Measurements from ENCODE around the gene DAB1. TPM values are rescaled to one million over a fixed set of nuclear protein-coding genes. Genes with fewer than 3 reads are reported as not detected.

Gene DAB1
- total RNA-seq, 1 donor from 2014 or later, result not detected

GRCh38 chr1:57393058-57393584 is 30.7 kb downstream of the DAB1 start:
- Mint-ChIP-seq H3K36me3 (ENCODE audit: low read depth) (no peaks in the 10 kb centered on the region), H3K27me3 (ENCODE audit: low read depth) (peaks cover 20% of the 10 kb centered on the region), H3K9me3 (ENCODE audit: low read depth) (no peaks in the 10 kb centered on the region), H3K4me1 (ENCODE audit: low read depth) (no peaks in the 10 kb centered on the region), H3K27ac (ENCODE audit: unreplicated experiment) (no peak overlapping the region), H3K4me3 (ENCODE audit: unreplicated experiment) (no peak overlapping the region)
- DNase-seq (ENCODE audit: low spot score), result no peak
- no peak for TF ChIP-seq CTCF (IDR thresholded peaks at IDR 0.05)

- Mint-ChIP-seq H3K9me3 (ENCODE audit: low read depth) (no peaks in the 10 kb centered on the region), H3K4me1 (ENCODE audit: low read depth) (no peaks in the 10 kb centered on the region), H3K27me3 (ENCODE audit: low read depth) (peaks cover 18% of the 10 kb centered on the region), H3K27ac (ENCODE audit: unreplicated experiment) (no peak overlapping the region), H3K36me3 (ENCODE audit: low read depth) (no peaks in the 10 kb centered on the region), H3K4me3 (ENCODE audit: unreplicated experiment) (no peak overlapping the region)
- no peak for TF ChIP-seq CTCF (IDR thresholded peaks at IDR 0.05)
- DNase-seq (ENCODE audit: low spot score), result no peak
Observed at GRCh38 chr1:57385336-57385735, 38.5 kb downstream of the DAB1 start.

- TF ChIP-seq CTCF (IDR thresholded peaks at IDR 0.05), result no peak
- no peak for DNase-seq (ENCODE audit: low spot score)
- Mint-ChIP-seq H3K4me3 (ENCODE audit: unreplicated experiment) (no peak overlapping the region), H3K9me3 (ENCODE audit: low read depth) (no peaks in the 10 kb centered on the region), H3K27ac (ENCODE audit: unreplicated experiment) (no peak overlapping the region), H3K4me1 (ENCODE audit: low read depth) (no peaks in the 10 kb centered on the region), H3K27me3 (ENCODE audit: low read depth) (peaks cover 18% of the 10 kb centered on the region), H3K36me3 (ENCODE audit: low read depth) (no peaks in the 10 kb centered on the region)
Observed at GRCh38 chr1:57384901-57385300, 39.0 kb downstream of the DAB1 start.

- H3K36me3 Mint-ChIP-seq (ENCODE audit: low read depth), result no peaks in the 10 kb centered on the region
- peaks cover 20% of the 10 kb centered on the region for H3K27me3 Mint-ChIP-seq (ENCODE audit: low read depth)
- TF ChIP-seq CTCF (IDR thresholded peaks at IDR 0.05), result no peak
- no peak overlapping the region for H3K27ac Mint-ChIP-seq (ENCODE audit: unreplicated experiment)
- DNase-seq (ENCODE audit: low spot score), result no peak
- no peaks in the 10 kb centered on the region for H3K9me3 Mint-ChIP-seq (ENCODE audit: low read depth)
- H3K4me3 Mint-ChIP-seq (ENCODE audit: unreplicated experiment), result no peak overlapping the region
- no peaks in the 10 kb centered on the region for H3K4me1 Mint-ChIP-seq (ENCODE audit: low read depth)
Observed at GRCh38 chr1:57384284-57384683, 39.6 kb downstream of the DAB1 start.

GRCh38 chr1:57381871-57382270 is 42.0 kb downstream of the DAB1 start:
- Mint-ChIP-seq H3K27me3 (ENCODE audit: low read depth) (peaks cover 11% of the 10 kb centered on the region), H3K36me3 (ENCODE audit: low read depth) (no peaks in the 10 kb centered on the region), H3K4me1 (ENCODE audit: low read depth) (no peaks in the 10 kb centered on the region), H3K27ac (ENCODE audit: unreplicated experiment) (no peak overlapping the region), H3K4me3 (ENCODE audit: unreplicated experiment) (no peak overlapping the region), H3K9me3 (ENCODE audit: low read depth) (no peaks in the 10 kb centered on the region)
- DNase-seq (ENCODE audit: low spot score), result no peak
- no peak for TF ChIP-seq CTCF (IDR thresholded peaks at IDR 0.05)
